KMS-11 (cell line): ENCODE data around the gene TRMT112.
"Not testable (repeated sequence)": the region's sequence is repeated elsewhere in the genome, so short reads cannot be mapped to it uniquely, and the experiment has no call there.

Experiments
- H2AFZ ChIP-seq: fragments of 200-600 bp; sonication (generic); 2 replicates; pipeline ENCODE4 v1.6.1; 2016; ENCODE audit warnings: antibody characterized with exemption, mixed run types, low read depth
- H3K27ac ChIP-seq: fragments of 200-600 bp; sonication (generic); 2 replicates; pipeline ENCODE4 v1.6.1; 2016; ENCODE audit warnings: mild to moderate bottlenecking, mixed run types
- H3K27me3 ChIP-seq: fragments of 200-600 bp; sonication (generic); 2 replicates; pipeline ENCODE4 v1.6.1; 2017; ENCODE audit warnings: mild to moderate bottlenecking, low read depth, mixed run types, moderate library complexity; ENCODE audit not compliant: insufficient read depth
- H3K36me3 ChIP-seq: fragments of 200-600 bp; sonication (generic); 2 replicates; pipeline ENCODE4 v1.6.1; 2017; ENCODE audit warnings: mild to moderate bottlenecking, mixed run types; ENCODE audit not compliant: insufficient read depth
- H3K4me1 ChIP-seq: fragments of 200-600 bp; sonication (generic); 2 replicates; pipeline ENCODE4 v1.6.1; 2016; ENCODE audit warnings: mild to moderate bottlenecking, low read depth, mixed run types; ENCODE audit not compliant: poor library complexity, severe bottlenecking
- H3K4me2 ChIP-seq: fragments of 200-600 bp; sonication (generic); 2 replicates; pipeline ENCODE4 v1.7.0; 2016; ENCODE audit warnings: mild to moderate bottlenecking, mixed run types
- H3K4me3 ChIP-seq: fragments of 200-600 bp; sonication (generic); IDR thresholded peaks from 2 replicates; pipeline ENCODE4 v1.6.1; 2017; ENCODE audit warnings: low read depth, low read length, mixed read lengths; ENCODE audit not compliant: insufficient read depth
- H3K79me2 ChIP-seq: fragments of 200-600 bp; sonication (generic); 2 replicates; pipeline ENCODE4 v1.6.1; 2016; ENCODE audit warnings: low read depth, mixed run types; ENCODE audit not compliant: insufficient read depth
- H3K9ac ChIP-seq: fragments of 200-600 bp; sonication (generic); 2 replicates; pipeline ENCODE4 v1.6.1; 2016; ENCODE audit warnings: mild to moderate bottlenecking, mixed run types
- H4K20me1 ChIP-seq: fragments of 200-600 bp; sonication (generic); 2 replicates; pipeline ENCODE4 v1.6.1; 2016; ENCODE audit warnings: mild to moderate bottlenecking, mixed run types; ENCODE audit not compliant: insufficient read depth
- CTCF ChIP-seq: fragments of 200-600 bp; sonication (generic); conservative IDR thresholded peaks from 2 replicates; pipeline ENCODE4 v1.6.1; 2017; ENCODE audit warnings: low read depth, mild to moderate bottlenecking, antibody characterized with exemption, low read length, moderate library complexity, mixed read lengths

TRMT112 gene

GRCh38 chr11:64317961-64318765 is 804 bp upstream of the TRMT112 start, which contains the start of gene PRDX5:
Gene PRDX5, plus strand, starts transcription at chr11:64318121. Its CDS starts 95 bp downstream, at chr11:64318216.
- Histone ChIP-seq H4K20me1 (no peaks in the 10 kb centered on the region), H2AFZ (peak within 1 kb of the TSS; percentile 67; the same call in 1 of the 2 replicates), H3K4me2 (peak within 1 kb of the TSS; percentile 94), H3K4me1 (peaks cover 33% of the 10 kb centered on the region), H3K27ac (peak within 1 kb of the TSS; percentile 88), H3K27me3 (no peaks in the 10 kb centered on the region), H3K79me2 (peaks cover 12% of the 10 kb centered on the region; the same call in 1 of the 2 replicates), H3K36me3 (no peaks in the 10 kb centered on the region), H3K4me3 (no peak within 1 kb of the TSS), H3K9ac (peak within 1 kb of the TSS; percentile 84)
- TF ChIP-seq CTCF: no peak

- peak overlapping the region; percentile 88 for H3K27ac ChIP-seq
- peaks cover 23% of the 10 kb centered on the region; the same call in 1 of the 2 replicates for H3K79me2 ChIP-seq
- H3K4me3 ChIP-seq: no peak overlapping the region
- H3K4me1 ChIP-seq: peaks cover 33% of the 10 kb centered on the region
- H3K27me3 ChIP-seq: no peaks in the 10 kb centered on the region
- H3K9ac ChIP-seq: peak overlapping the region; percentile 84
- TF ChIP-seq CTCF: no peak; the same call in 1 of the 2 replicates
- peak overlapping the region; percentile 94 for H3K4me2 ChIP-seq
- peak overlapping the region; percentile 60; the same call in 1 of the 2 replicates for H2AFZ ChIP-seq
- no peaks in the 10 kb centered on the region for H3K36me3 ChIP-seq
- no peaks in the 10 kb centered on the region for H4K20me1 ChIP-seq
Measured at GRCh38 chr11:64316672-64317324, 561 bp downstream of the TRMT112 start.

GRCh38 chr11:64315667-64316526 is 1.5 kb downstream of the TRMT112 start:
- H3K4me1 ChIP-seq: peaks cover 31% of the 10 kb centered on the region
- H3K27me3 ChIP-seq, H3K4me3 ChIP-seq, H2AFZ ChIP-seq, H3K36me3 ChIP-seq, H4K20me1 ChIP-seq: not testable (repeated sequence)
- peak overlapping the region; percentile 88 for H3K27ac ChIP-seq
- peaks cover 27% of the 10 kb centered on the region; the same call in 1 of the 2 replicates for H3K79me2 ChIP-seq
- H3K4me2 ChIP-seq: peak overlapping the region; percentile 94
- peak overlapping the region; percentile 84; the same call in 1 of the 2 replicates for H3K9ac ChIP-seq

DNA sequence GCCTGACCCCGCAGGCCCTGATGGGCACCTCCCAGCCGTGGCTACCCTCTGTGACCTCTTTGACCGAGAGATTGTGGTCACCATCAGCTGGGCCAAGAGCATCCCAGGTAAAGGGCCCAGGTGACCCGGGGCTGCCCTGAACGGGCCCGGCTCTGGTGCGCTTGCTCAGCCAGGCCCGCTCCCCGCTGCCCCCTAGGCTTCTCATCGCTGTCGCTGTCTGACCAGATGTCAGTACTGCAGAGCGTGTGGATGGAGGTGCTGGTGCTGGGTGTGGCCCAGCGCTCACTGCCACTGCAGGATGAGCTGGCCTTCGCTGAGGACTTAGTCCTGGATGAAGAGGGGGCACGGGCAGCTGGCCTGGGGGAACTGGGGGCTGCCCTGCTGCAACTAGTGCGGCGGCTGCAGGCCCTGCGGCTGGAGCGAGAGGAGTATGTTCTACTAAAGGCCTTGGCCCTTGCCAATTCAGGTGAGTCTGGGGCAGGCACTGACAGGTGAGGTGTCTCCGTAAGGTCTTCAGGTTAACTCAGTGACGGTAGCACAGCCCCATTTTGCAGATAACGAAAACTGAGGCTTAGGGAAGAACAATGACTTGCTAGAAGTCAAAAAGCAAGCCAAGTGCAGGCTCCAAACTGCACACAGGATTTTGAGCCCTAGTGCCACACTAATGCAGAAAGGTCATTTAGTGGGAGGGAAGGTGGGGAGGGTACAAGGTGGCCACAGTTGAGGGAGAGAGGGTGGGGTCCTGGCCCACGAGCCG is 2.4 kb downstream of the TRMT112 start:
- no peak overlapping the region for H3K9ac ChIP-seq

More for the DNA sequence above, 2.4 kb downstream of the TRMT112 start:
- Histone ChIP-seq H3K4me3 (no peak overlapping the region), H3K27me3 (no peaks in the 10 kb centered on the region), H4K20me1 (no peaks in the 10 kb centered on the region), H3K4me2 (peak overlapping the region; percentile 21; the same call in 1 of the 2 replicates), H3K36me3 (no peaks in the 10 kb centered on the region), H3K4me1 (peaks cover 31% of the 10 kb centered on the region), H2AFZ (no peak overlapping the region), H3K27ac (no peak overlapping the region; the same call in 1 of the 2 replicates), H3K79me2 (peaks cover 34% of the 10 kb centered on the region; the same call in 1 of the 2 replicates)
- 0 out of 2 replicates have a peak, but pooled peaks have one; percentile 15 for TF ChIP-seq CTCF
